SK-MEL-5 (cell line): ENCODE results near the gene TAS2R50. TPM values are rescaled to one million over a fixed set of nuclear protein-coding genes. Genes with fewer than 3 reads are reported as not detected.
"Not testable (repeated sequence)": the region's sequence is repeated elsewhere in the genome, so short reads cannot be mapped to it uniquely, and the experiment has no call there.

Experiments used
- DNase-seq: peaks from one replicate; pipeline ENCODE4 v3.0.0-alpha.2; 2016; ENCODE audit warnings: low read depth, low spot score
- in situ Hi-C: cut with HindIII; loops from 2 replicates; pipeline ENCODE4 v1.10.0; 2016; ENCODE audit warnings: low sequenced_read_pairs, high pct_unique_total_duplicates, low pct_unique_long_range_greater_than_20kb
- polyA plus RNA-seq, 2 experiments: library from polyadenylated mRNA; depleted of rRNA; stranded (reverse); fragments of >200 nt; gene quantifications; 2 replicates each; pipeline ENCODE4 v1.2.3, GENCODE V29; 2015
- total RNA-seq: library from RNA; depleted of rRNA; stranded (reverse); fragments of >200 nt; shearing (Covaris generic); gene quantifications from 2 replicates; pipeline ENCODE4 v1.2.3, GENCODE V29; 2014; rRNA removed

Gene TAS2R50
- total RNA-seq = 1.3 TPM in 1 of 2 replicates, not detected in the other
- polyA plus RNA-seq (2015; cell fraction: cytosol; rRNA removed) = not detected in 2 replicates
- not detected in 2 replicates for polyA plus RNA-seq (2015; cell fraction: nucleus; rRNA removed)

GRCh38 chr12:10986812-10987211 is at the start of gene TAS2R50:
Gene TAS2R50, minus strand, starts transcription at chr12:10986912. Its CDS starts 52 bp downstream, at chr12:10986860.
- in situ Hi-C loops = no loop called here

GRCh38 chr12:11033959-11034358 is 47.2 kb upstream of the TAS2R50 start:
- in situ Hi-C loops, DNase-seq: not testable (repeated sequence)

More at GRCh38 chr12:10986812-10987211, at the start of gene TAS2R50:
- DNase-seq = no peak

DNA sequence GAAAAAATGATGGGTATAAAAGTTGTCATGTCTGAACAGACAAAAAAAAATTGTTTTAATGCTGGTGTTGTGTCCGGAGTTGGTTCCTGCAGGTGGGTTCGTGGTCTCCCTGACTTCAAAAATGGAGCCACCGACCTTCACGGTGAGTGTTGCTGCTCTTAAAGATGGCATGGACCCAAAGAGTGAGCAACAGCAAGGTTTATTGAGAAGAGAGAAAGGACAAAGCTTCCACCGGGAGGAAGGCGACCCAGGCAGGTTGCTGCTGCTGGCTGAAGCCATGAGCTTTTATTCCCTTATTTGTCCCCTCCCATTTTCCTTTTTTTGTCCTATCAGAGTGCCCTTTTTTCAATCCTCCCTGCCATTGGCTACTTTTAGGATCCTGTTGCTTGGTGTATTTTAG is 44.6 kb upstream of the TAS2R50 start, which contains the start of gene TAS2R31:
TSS of gene TAS2R31 (minus strand) at position 101 of the 400 bp plus-strand sequence. CDS start at position 29, 72 bp downstream.
- in situ Hi-C loops = no loop called here

DNA sequence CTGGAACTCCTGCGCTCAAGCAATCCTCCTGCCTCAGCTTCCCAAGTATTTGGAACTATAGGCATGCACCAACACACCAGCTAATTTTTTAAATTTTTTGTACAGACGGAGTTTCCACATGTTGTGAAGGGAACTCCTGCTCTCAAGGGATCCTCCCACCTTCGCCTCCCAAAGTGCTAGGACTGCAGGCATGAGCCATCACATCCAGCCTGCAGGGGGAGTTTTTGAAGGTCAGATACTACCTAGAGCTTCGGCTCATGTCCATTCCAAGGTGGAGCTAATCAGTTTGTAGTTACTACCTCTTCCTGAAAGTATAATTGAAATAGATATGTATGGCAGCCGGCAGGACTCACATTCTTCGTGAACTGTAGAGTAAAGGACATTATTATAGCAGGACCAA is 39.4 kb upstream of the TAS2R50 start:
- in situ Hi-C loops = no loop called here
- DNase-seq = peak; percentile 55

More for the DNA sequence above, 44.6 kb upstream of the TAS2R50 start, which contains the start of gene TAS2R31:
- DNase-seq = no peak

DNA sequence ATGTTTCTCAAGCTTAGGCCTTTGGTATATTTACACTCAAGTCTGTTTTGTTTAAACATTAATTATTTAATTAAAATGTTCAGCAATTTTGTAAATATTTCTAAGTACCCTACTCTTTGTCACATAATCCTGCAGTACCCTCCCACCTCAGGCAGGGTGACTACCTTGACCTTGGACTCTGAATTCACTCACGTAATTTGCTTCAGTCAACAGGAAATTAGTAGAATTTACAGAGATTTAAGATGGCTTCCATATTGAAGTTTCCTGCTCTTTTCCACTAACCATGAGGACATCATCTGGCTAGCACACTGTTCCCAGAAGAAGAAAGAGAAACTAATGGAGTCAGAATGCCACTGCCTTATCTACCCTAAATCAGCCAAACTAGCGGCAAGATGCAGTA is 36.7 kb upstream of the TAS2R50 start:
- no peak for DNase-seq
- in situ Hi-C loops = no loop called here

GRCh38 chr12:11022520-11022919 is 35.8 kb upstream of the TAS2R50 start, which contains the start of gene TAS2R19:
Gene TAS2R19, minus strand, starts transcription at chr12:11022620. Its CDS starts 49 bp downstream, at chr12:11022571.
- no peak for DNase-seq
- in situ Hi-C loops = no loop called here

- peak; percentile 78 for DNase-seq
- in situ Hi-C loops = no loop called here
Observed at GRCh38 chr12:11016937-11017336, 30.2 kb upstream of the TAS2R50 start.

GRCh38 chr12:11015775-11016430 is 29.2 kb upstream of the TAS2R50 start:
- in situ Hi-C loops = no loop called here

DNA sequence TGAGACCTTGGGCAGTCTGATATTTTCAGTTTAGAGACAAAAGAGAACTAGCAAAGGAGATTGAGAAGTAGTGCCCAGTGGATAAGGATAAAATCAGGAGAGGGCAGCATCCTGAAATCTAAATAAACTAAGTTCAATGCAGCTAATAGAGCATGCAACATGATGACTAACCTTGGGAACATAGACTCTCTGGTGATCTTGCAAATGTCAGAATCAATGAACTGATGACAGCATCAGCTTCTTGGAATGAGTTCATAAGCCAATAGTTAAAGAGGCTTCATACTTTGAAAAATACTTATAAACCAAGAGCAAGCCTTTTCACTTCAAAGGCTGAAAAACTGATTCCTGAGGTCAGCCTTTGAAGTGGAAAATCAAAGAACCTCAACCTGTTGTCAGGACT is 27.5 kb upstream of the TAS2R50 start:
- DNase-seq = no peak
- in situ Hi-C loops = no loop called here

More at GRCh38 chr12:11015775-11016430, 29.2 kb upstream of the TAS2R50 start:
- peak; percentile 10 for DNase-seq

DNA sequence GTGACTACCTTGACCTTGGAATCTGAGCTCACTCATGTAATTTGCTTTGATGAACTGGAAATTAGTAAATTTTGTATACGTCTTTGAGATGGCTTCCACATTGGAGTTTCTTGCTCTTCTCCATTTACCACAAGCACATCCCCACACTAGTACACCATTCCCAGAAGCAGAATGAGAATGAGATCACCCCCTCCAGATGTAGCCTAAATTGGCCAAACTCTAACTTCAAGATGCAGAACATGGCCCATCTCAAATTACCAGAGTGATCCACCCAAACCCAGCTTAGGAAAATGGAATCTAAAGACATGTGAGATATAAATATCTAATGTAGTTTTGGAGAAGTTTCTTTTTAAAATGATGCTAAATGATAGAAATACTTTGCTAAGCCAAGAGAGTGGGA is 20.9 kb upstream of the TAS2R50 start:
- in situ Hi-C loops = no loop called here
- DNase-seq = no peak

GRCh38 chr12:10998204-10998603 is 11.5 kb upstream of the TAS2R50 start, which contains the start of gene TAS2R20:
Gene TAS2R20, minus strand, starts transcription at chr12:10998304. Its CDS starts 429 bp downstream, at chr12:10997875.
- in situ Hi-C loops = no loop called here

GRCh38 chr12:10994307-10994706 is 7.6 kb upstream of the TAS2R50 start:
- no peak for DNase-seq
- in situ Hi-C loops = no loop called here

More at GRCh38 chr12:10998204-10998603, 11.5 kb upstream of the TAS2R50 start, which contains the start of gene TAS2R20:
- no peak for DNase-seq

GRCh38 chr12:10989107-10989506 is 2.4 kb upstream of the TAS2R50 start:
- DNase-seq = no peak
- in situ Hi-C loops = no loop called here

- in situ Hi-C loops = no loop called here
- DNase-seq = no peak
Observed at GRCh38 chr12:10982244-10982643, 4.5 kb downstream of the TAS2R50 start.

GRCh38 chr12:10974965-10975364 is 11.7 kb downstream of the TAS2R50 start:
- no peak for DNase-seq
- in situ Hi-C loops = no loop called here

DNA sequence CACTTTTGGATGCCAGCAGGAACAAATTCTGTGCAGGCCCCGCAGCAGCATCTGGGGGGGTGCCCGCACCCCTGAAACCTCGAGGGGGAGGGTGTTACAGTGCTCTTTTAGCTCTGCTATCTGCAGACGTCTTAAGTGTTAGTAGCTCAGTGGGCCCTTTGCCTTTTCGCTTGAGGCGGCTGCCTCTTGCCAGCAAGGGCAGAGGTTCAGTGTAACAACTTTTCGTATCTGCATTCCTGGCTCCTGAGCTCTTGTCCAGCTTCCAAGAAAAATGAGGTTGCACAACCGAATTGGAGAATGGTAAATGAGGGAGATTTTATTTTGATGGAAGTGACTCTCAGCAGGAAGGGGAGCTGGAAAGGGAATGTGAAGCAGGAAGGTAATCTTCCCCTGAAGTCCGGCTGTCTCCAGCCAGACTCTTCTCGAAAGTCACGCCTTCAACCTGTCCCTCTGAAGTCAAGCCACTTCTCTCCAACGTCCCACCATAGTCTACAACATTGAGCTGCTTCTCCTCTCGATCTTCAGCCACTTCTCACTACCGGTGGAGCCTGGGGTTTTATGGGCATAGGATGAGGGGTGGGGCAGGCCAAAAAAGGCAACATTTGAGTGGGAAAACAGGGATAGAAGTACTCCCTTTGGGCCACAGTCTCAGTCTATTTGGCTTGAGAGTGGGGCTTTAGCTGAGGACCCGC is 17.8 kb downstream of the TAS2R50 start:
- no peak for DNase-seq
- in situ Hi-C loops = no loop called here

DNA sequence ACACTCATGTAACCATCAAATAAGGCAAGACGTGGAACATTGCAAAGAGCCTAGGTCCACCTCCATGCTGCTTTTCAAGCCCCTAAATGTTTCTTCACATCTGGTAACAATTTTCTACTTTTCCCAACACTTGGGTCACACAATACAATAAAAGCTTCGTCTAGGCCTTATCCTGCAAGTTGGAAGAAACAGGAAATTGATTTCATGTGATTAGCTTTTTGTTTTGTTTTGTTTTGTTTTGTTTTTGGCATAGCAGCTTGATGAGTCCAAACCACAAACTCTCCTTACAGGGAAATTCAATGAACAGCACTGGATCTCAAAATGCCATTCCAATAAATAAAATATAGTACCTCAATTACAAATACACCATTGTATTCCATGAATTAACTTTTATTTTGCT is 19.3 kb downstream of the TAS2R50 start:
- peak; percentile 41 for DNase-seq
- in situ Hi-C loops = no loop called here

DNA sequence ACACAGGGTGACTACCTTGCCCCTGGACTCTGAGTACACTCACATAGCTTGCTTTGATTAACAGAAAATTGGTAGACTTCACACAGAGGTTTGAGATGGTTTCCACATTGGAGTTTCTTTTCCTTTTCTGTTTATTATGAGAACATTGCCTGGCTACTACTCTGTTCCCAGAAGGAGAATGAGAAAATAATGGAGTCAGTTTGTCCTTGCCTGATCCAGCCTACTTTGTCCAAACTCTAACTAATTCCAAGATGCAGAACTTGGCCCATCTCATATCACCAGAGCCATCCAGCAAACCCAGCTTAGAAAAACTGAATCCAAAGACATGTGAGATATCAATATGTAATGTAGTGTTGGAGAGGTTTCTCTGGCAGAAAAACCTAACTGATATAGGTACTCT is 20.4 kb downstream of the TAS2R50 start:
- DNase-seq = no peak
- in situ Hi-C loops = no loop called here
